ENCODE results near the gene MCM3.

DNA sequence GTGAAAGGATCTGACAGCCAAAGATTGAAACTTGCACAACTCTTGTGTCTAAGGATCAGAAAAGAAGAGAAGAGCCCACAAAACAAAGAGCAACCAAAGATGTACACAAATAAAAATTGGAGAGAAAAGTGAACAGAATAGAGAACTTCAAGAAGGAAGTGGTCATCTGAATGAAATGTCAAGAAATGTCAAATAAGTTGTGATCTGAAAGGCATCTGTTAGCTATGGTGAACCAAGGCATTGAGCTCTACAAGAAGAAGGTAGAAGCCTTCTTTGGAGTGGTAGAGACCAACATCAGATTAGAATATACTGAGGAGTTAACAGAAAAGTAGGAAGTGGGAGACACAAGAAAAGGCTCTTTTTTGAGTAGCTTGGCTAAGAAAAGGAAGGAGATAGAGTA is 68.8 kb downstream of the MCM3 start:
- TF ChIP-seq, protein P1, sequence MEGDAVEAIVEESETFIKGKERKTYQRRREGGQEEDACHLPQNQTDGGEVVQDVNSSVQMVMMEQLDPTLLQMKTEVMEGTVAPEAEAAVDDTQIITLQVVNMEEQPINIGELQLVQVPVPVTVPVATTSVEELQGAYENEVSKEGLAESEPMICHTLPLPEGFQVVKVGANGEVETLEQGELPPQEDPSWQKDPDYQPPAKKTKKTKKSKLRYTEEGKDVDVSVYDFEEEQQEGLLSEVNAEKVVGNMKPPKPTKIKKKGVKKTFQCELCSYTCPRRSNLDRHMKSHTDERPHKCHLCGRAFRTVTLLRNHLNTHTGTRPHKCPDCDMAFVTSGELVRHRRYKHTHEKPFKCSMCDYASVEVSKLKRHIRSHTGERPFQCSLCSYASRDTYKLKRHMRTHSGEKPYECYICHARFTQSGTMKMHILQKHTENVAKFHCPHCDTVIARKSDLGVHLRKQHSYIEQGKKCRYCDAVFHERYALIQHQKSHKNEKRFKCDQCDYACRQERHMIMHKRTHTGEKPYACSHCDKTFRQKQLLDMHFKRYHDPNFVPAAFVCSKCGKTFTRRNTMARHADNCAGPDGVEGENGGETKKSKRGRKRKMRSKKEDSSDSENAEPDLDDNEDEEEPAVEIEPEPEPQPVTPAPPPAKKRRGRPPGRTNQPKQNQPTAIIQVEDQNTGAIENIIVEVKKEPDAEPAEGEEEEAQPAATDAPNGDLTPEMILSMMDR (IDR thresholded peaks at IDR 0.05): no peak
- no peak for TF ChIP-seq POLR2A (IDR thresholded peaks at IDR 0.05)
